Endothelial cell of umbilical vein (primary cell): Measurements from ENCODE around the gene AKR7A3. TPM values are rescaled to one million over a fixed set of nuclear protein-coding genes. Genes with fewer than 3 reads are reported as not detected.

Experiments
- BruUV-seq: library from RNA; stranded (reverse); fragments of 400-500 nt; replicated peaks from 2 replicates; lab custom pipeline; 2021; lab: Mats Ljungman, UMichigan
- CTCF ChIA-PET: fragments of 300-600, 350-600 bp; sonication (Branson Sonifier 250); formaldehyde crosslinking; loops from one replicate; lab custom pipeline; 2021; ENCODE audit warnings: antibody characterized with exemption, inconsistent platforms; lab: Charles Lee
- POLR2A ChIA-PET: fragments of 300-600, 350-600 bp; sonication (Branson Sonifier 250); formaldehyde crosslinking; loops from one replicate; lab custom pipeline; 2021; ENCODE audit warnings: antibody characterized with exemption, inconsistent platforms; lab: Charles Lee
- DNase-seq: peaks from one replicate; pipeline ENCODE4 v3.0.0-alpha.2; 2011; ENCODE audit warnings: low read depth, low spot score
- FAIRE-seq: peaks from 2 replicates; lab custom pipeline; 2011; peaks lifted over from hg19 to GRCh38; lab: Jason Lieb, UNC
- H2AFZ ChIP-seq: 2 replicates; pipeline ENCODE4 v1.6.0; 2012; ENCODE audit warnings: low read depth, low read length, control low read depth, inconsistent platforms
- H3K27ac ChIP-seq: 2 replicates; pipeline ENCODE4 v1.5.1; 2011; ENCODE audit warnings: low read depth, mild to moderate bottlenecking, control low read depth, low read length, moderate library complexity; ENCODE audit not compliant: insufficient read depth
- H3K27me3 ChIP-seq, 2 experiments: 2 replicates each; pipeline versions ENCODE4 v1.6.0 to v1.6.1; 2011; ENCODE audit warnings: low read length in 2 of 2, mixed read lengths in 1 of 2; ENCODE audit not compliant: control insufficient read depth in 2 of 2, insufficient read depth in 2 of 2
- H3K36me3 ChIP-seq, 2 experiments: 2 replicates in 1 of 2; 3 replicates in 1 of 2; pipeline ENCODE4 v1.5.1; 2011; ENCODE audit warnings: low read length in 2 of 2, mild to moderate bottlenecking in 1 of 2, moderate library complexity in 1 of 2; ENCODE audit not compliant: control insufficient read depth in 2 of 2, insufficient read depth in 2 of 2; ENCODE audit errors: extremely low read depth in 1 of 2
- H3K4me1 ChIP-seq: 3 replicates; pipeline ENCODE4 v1.5.1; 2011; ENCODE audit warnings: mild to moderate bottlenecking, low read length; ENCODE audit not compliant: control insufficient read depth, insufficient read depth; ENCODE audit errors: extremely low read depth
- H3K4me2 ChIP-seq: 2 replicates; pipeline ENCODE4 v1.6.1; 2011; ENCODE audit warnings: low read length, control low read depth, mixed read lengths; ENCODE audit not compliant: insufficient read depth
- H3K4me3 ChIP-seq, 3 experiments: fragments of 200-600 bp in 1 of 3; sonication (generic), shearing (Covaris generic) in 1 of 3; replicated peaks in 1 of 3; 2 replicates each; pipeline ENCODE4 v1.5.1; 2011 to 2016; ENCODE audit warnings: control low read depth in 3 of 3, low read length in 3 of 3, mild to moderate bottlenecking in 2 of 3, inconsistent platforms in 1 of 3, low read depth in 1 of 3, moderate library complexity in 1 of 3; ENCODE audit not compliant: insufficient read depth in 1 of 3
- H3K79me2 ChIP-seq: 2 replicates; pipeline ENCODE4 v1.6.0; 2012; ENCODE audit warnings: low read length, inconsistent platforms; ENCODE audit not compliant: control insufficient read depth, insufficient read depth
- H3K9ac ChIP-seq: replicated peaks from 2 replicates; pipeline ENCODE3; 2011; ENCODE audit warnings: low read length, control low read depth; ENCODE audit not compliant: insufficient read depth; ENCODE audit errors: extremely low read depth
- H3K9me1 ChIP-seq: replicated peaks from 3 replicates; pipeline ENCODE4 v1.6.0; 2011; ENCODE audit warnings: mild to moderate bottlenecking, low read length; ENCODE audit not compliant: control insufficient read depth, insufficient read depth; ENCODE audit errors: extremely low read depth
- H3K9me3 ChIP-seq: replicated peaks from 2 replicates; pipeline ENCODE4 v1.5.1; 2012; ENCODE audit warnings: low read length, inconsistent platforms; ENCODE audit not compliant: control insufficient read depth, insufficient read depth
- H4K20me1 ChIP-seq: replicated peaks from 2 replicates; pipeline ENCODE3; 2011; ENCODE audit warnings: mild to moderate bottlenecking, low read length; ENCODE audit not compliant: control insufficient read depth, insufficient read depth; ENCODE audit errors: extremely low read depth
- CTCF ChIP-seq, 2 donors: IDR thresholded peaks; 1 replicate in 1 of 2; 2 replicates in 1 of 2; pipeline ENCODE4 v1.5.1; 2011; ENCODE audit warnings: low read length in 2 of 2, mild to moderate bottlenecking in 2 of 2, moderate library complexity in 2 of 2, control low read depth in 1 of 2, inconsistent platforms in 1 of 2, low read depth in 1 of 2; ENCODE audit not compliant: insufficient read depth in 1 of 2; ENCODE audit errors: extremely low read depth in 1 of 2
- EZH2 ChIP-seq: IDR thresholded peaks from 2 replicates; pipeline ENCODE4 v1.6.1; 2012; ENCODE audit warnings: borderline replicate concordance, low read depth, mild to moderate bottlenecking, moderate library complexity, low read length, inconsistent platforms; ENCODE audit not compliant: severe bottlenecking
- FOS ChIP-seq: IDR thresholded peaks from 2 replicates; pipeline ENCODE4 v1.6.1; 2011; ENCODE audit warnings: mild to moderate bottlenecking, low read length, moderate library complexity, borderline replicate concordance; ENCODE audit not compliant: insufficient read depth
- GATA2 ChIP-seq: IDR thresholded peaks from 2 replicates; pipeline ENCODE4 v1.7.0; 2011; ENCODE audit warnings: low read depth, mild to moderate bottlenecking, moderate library complexity, mixed read lengths, low read length; ENCODE audit not compliant: insufficient read length, insufficient read depth
- JUN ChIP-seq: IDR thresholded peaks from 2 replicates; pipeline ENCODE4 v1.6.1; 2011; ENCODE audit warnings: borderline replicate concordance, low read depth; ENCODE audit not compliant: insufficient read length, insufficient read depth
- MAX ChIP-seq: IDR thresholded peaks from 2 replicates; pipeline ENCODE4 v1.6.1; 2011; ENCODE audit not compliant: insufficient read depth, insufficient read length
- MYC ChIP-seq: IDR thresholded peaks from one replicate; pipeline ENCODE4 v1.6.1; 2011; ENCODE audit warnings: mild to moderate bottlenecking, low read depth, low read length
- POLR2A ChIP-seq: IDR thresholded peaks from 2 replicates; pipeline ENCODE4 v1.6.1; 2012; ENCODE audit warnings: low read depth, mild to moderate bottlenecking, control low read depth, low read length
- POLR2AphosphoS5 ChIP-seq: IDR thresholded peaks from 2 replicates; pipeline ENCODE4 v1.6.1; 2012; ENCODE audit warnings: low read depth, mild to moderate bottlenecking, control low read depth, low read length, moderate library complexity; ENCODE audit not compliant: insufficient read depth
- dilution Hi-C: fragments of 300-500 bp; cut with MboI; formaldehyde crosslinking; loops from one replicate; pipeline ENCODE4 v1.15.0; 2019; ENCODE audit warnings: low sequenced_read_pairs; ENCODE audit not compliant: extremely low pct_ligation_motif_present
- intact Hi-C: fragments of 100-400 bp; cut with micrococcal nuclease; formaldehyde crosslinking; loops from one replicate; pipeline ENCODE4 v1.10.0; 2022
- polyA plus RNA-seq, 4 experiments: library from polyadenylated mRNA; depleted of rRNA in 3 of 4; stranded (reverse) in 3 of 4; unstranded in 1 of 4; fragments of >200 nt; gene quantifications; 2 replicates each; pipeline versions ENCODE4 v1.2.1 to v1.2.3, GENCODE V29; 2011 to 2012; ENCODE audit warnings: missing spikeins in 1 of 4
- total RNA-seq: library from RNA; stranded (reverse); gene quantifications from 2 replicates; pipeline ENCODE4 v1.2.3, GENCODE V29; 2021

Gene AKR7A3
- total and polyA plus RNA-seq, 2 donors (not counting 3 experiments of a cell fraction or from before 2014, with no cell fraction given), result 0.49 to 0.50 TPM

- no peak overlapping the region for H2AFZ ChIP-seq
- BruUV-seq, result no TSS peak
- H3K9me1 ChIP-seq, result no peaks in the 10 kb centered on the region
- TF ChIP-seq MYC, result no peak
- TF ChIP-seq MAX, result no peak
- TF ChIP-seq GATA2, result no peak
- TF ChIP-seq CTCF (IDR thresholded peaks at IDR 0.05; ENCODE audit: extremely low read depth in 1 of 2, insufficient read depth in 1 of 2, low read depth in 1 of 2, low read length in 2 of 2), result no peak
- TF ChIP-seq JUN, result no peak
- no peak for TF ChIP-seq EZH2
- no peak for TF ChIP-seq POLR2AphosphoS5
- TF ChIP-seq FOS, result no peak
- no peak for TF ChIP-seq POLR2A
- H3K4me2 ChIP-seq, result no peak overlapping the region
- H4K20me1 ChIP-seq, result no peaks in the 10 kb centered on the region
- H3K4me3 ChIP-seq, result no peak overlapping the region
- dilution Hi-C loops, result no loop called here
- no peak overlapping the region for H3K9ac ChIP-seq
- ChIA-PET POLR2A (no interaction called here), CTCF (no interaction called here)
- H3K27ac ChIP-seq, result no peak overlapping the region
- H3K36me3 ChIP-seq, result peaks cover 4 to 37% of the 10 kb centered on the region in 2 experiments
- DNase-seq, result no peak
- no peaks in the 10 kb centered on the region for H3K79me2 ChIP-seq
- intact Hi-C loops, result no loop called here
- no peaks in the 10 kb centered on the region for H3K9me3 ChIP-seq
- no peaks in the 10 kb centered on the region for H3K4me1 ChIP-seq
- H3K27me3 ChIP-seq, result no peaks in the 10 kb centered on the region
- no peak for FAIRE-seq
Measured at GRCh38 chr1:19324665-19324990, 36.1 kb upstream of the AKR7A3 start.
